Natural killer cell (primary cell): ENCODE measurements around the gene BPIFB1. TPM values are rescaled to one million over a fixed set of nuclear protein-coding genes. Genes with fewer than 3 reads are reported as not detected.

ENCODE experiments used
- ATAC-seq, 3 donors: fragments of 150-1000 bp in 2 of 3; fragments of 200-7000 bp in 1 of 3; cut with Tn5 transposase; 1 replicate in 1 of 3; 2 replicates in 2 of 3; pipeline ENCODE4 v1.10.0; 2021; ENCODE audit warnings: mild to moderate bottlenecking in 2 of 3, moderate library complexity in 2 of 3
- DNase-seq, 2 donors: peaks; one replicate each; pipeline versions ENCODE4 v3.0.0 to v3.0.0-alpha.2; 2013 to 2021; ENCODE audit warnings: mixed read lengths in 1 of 2
- H3K27ac ChIP-seq: one replicate; pipeline ENCODE4 v1.5.1; 2013; ENCODE audit warnings: mild to moderate bottlenecking, low read length
- H3K27me3 ChIP-seq: one replicate; pipeline ENCODE4 v1.6.1; 2013; ENCODE audit warnings: low read length; ENCODE audit not compliant: control insufficient read depth, insufficient read depth
- H3K36me3 ChIP-seq: one replicate; pipeline ENCODE4 v1.6.1; 2013; ENCODE audit warnings: low read length; ENCODE audit not compliant: control insufficient read depth, insufficient read depth
- H3K4me1 ChIP-seq: one replicate; pipeline ENCODE4 v1.6.1; 2013; ENCODE audit warnings: low read length; ENCODE audit not compliant: control insufficient read depth, insufficient read depth
- H3K4me3 ChIP-seq: one replicate; pipeline ENCODE4 v1.5.1; 2013; ENCODE audit warnings: low read length
- H3K9me3 ChIP-seq: one replicate; pipeline ENCODE4 v1.6.1; 2013; ENCODE audit warnings: low read length; ENCODE audit not compliant: control insufficient read depth, insufficient read depth
- H3K27ac Mint-ChIP-seq, 2 donors: one replicate each; pipeline ENCODE4 v1.8.0; 2022; ENCODE audit warnings: mild to moderate bottlenecking in 2 of 2, mixed read lengths in 2 of 2, moderate library complexity in 1 of 2
- H3K27me3 Mint-ChIP-seq, 2 donors: one replicate each; pipeline ENCODE4 v1.8.0; 2022; ENCODE audit warnings: low read depth in 2 of 2, mixed read lengths in 2 of 2
- H3K36me3 Mint-ChIP-seq: one replicate; pipeline ENCODE4 v1.8.0; 2022; ENCODE audit warnings: mixed read lengths
- H3K4me1 Mint-ChIP-seq, 2 donors: one replicate each; pipeline ENCODE4 v1.8.0; 2022; ENCODE audit warnings: mixed read lengths in 2 of 2
- H3K4me3 Mint-ChIP-seq: one replicate; pipeline ENCODE4 v1.8.0; 2022; ENCODE audit warnings: mild to moderate bottlenecking, moderate library complexity, mixed read lengths
- H3K9me3 Mint-ChIP-seq, 2 donors: one replicate each; pipeline ENCODE4 v1.8.0; 2022; ENCODE audit warnings: mixed read lengths in 2 of 2
- CTCF ChIP-seq: fragments of 200-600 bp; IDR thresholded peaks from one replicate; pipeline ENCODE4 v1.8.0; 2022; ENCODE audit warnings: antibody characterized with exemption
- WGBS: methylation state at CpG from one replicate; pipeline ENCODE4 v1.1.7; 2013; ENCODE audit warnings: missing lambda C conversion rate; ENCODE audit not compliant: insufficient coverage; 5-methylcytosine and 5-hydroxymethylcytosine counted together
- intact Hi-C: fragments of 100-400 bp; cut with micrococcal nuclease; formaldehyde crosslinking; loops from one replicate; pipeline ENCODE4 v1.14.2; 2022
- total RNA-seq, 4 donors: library from RNA; stranded (reverse); fragments of 120-200 nt in 1 of 4; gene quantifications; one replicate each; pipeline versions ENCODE4 v1.2.3 to v1.2.4, GENCODE V29; 2013 to 2022

BPIFB1 gene
- total RNA-seq, 3 donors from 2014 or later (not counting 1 experiment from before 2014, with no cell fraction given) = not detected

GRCh38 chr20:33299111-33299603 is 16.1 kb downstream of the BPIFB1 start:
- ATAC-seq = peak; percentile 78 to 96 (median 85)
- Mint-ChIP-seq H3K27me3 (peaks cover 14 to 16% of the 10 kb centered on the region in 2 donors), H3K36me3 (no peaks in the 10 kb centered on the region), H3K4me3 (no peak overlapping the region), H3K27ac (no peak overlapping the region), H3K9me3 (no peaks in the 10 kb centered on the region), H3K4me1 (peaks cover 0 to 5% of the 10 kb centered on the region in 2 donors)
- no peaks in the 10 kb centered on the region for H3K36me3 ChIP-seq
- H3K4me3 ChIP-seq = no peak overlapping the region
- peak; percentile 72 to 84 for DNase-seq
- WGBS = 21% methylated on average over 24 of the region's 24 CpGs
- peak; percentile 96 for TF ChIP-seq CTCF
- H3K9me3 ChIP-seq = no peaks in the 10 kb centered on the region
- no peaks in the 10 kb centered on the region for H3K27me3 ChIP-seq
- intact Hi-C loops = loop anchor here (1.0 to 5.0 kb wide), 2 partner anchors 397 to 507 kb away; no protein-coding TSS in a partner anchor
- H3K4me1 ChIP-seq = peaks cover 6% of the 10 kb centered on the region
- no peak overlapping the region for H3K27ac ChIP-seq

GRCh38 chr20:33301192-33301930 is 18.3 kb downstream of the BPIFB1 start:
- TF ChIP-seq CTCF = no peak
- no peak overlapping the region for H3K27ac ChIP-seq
- H3K4me3 Mint-ChIP-seq = no peak overlapping the region
- no peaks in the 10 kb centered on the region for H3K9me3 ChIP-seq
- ATAC-seq = no peak
- no peaks in the 10 kb centered on the region for H3K9me3 Mint-ChIP-seq
- peaks cover 6% of the 10 kb centered on the region for H3K4me1 ChIP-seq
- no peaks in the 10 kb centered on the region for H3K36me3 Mint-ChIP-seq
- WGBS = 80% methylated on average over 11 of the region's 11 CpGs
- H3K27me3 ChIP-seq = no peaks in the 10 kb centered on the region
- no peak overlapping the region for H3K27ac Mint-ChIP-seq
- no peaks in the 10 kb centered on the region for H3K36me3 ChIP-seq
- peaks cover 12 to 14% of the 10 kb centered on the region in 2 donors for H3K27me3 Mint-ChIP-seq
- no peak for DNase-seq
- intact Hi-C loops = no loop called here
- H3K4me3 ChIP-seq = no peak overlapping the region
- H3K4me1 Mint-ChIP-seq = peaks cover 0 to 5% of the 10 kb centered on the region in 2 donors

GRCh38 chr20:33303595-33303994 is 20.6 kb downstream of the BPIFB1 start:
- Histone ChIP-seq H3K27me3 (no peaks in the 10 kb centered on the region), H3K4me1 (peaks cover 6% of the 10 kb centered on the region), H3K27ac (no peak overlapping the region), H3K9me3 (no peaks in the 10 kb centered on the region), H3K36me3 (no peaks in the 10 kb centered on the region), H3K4me3 (no peak overlapping the region)
- Mint-ChIP-seq H3K36me3 (no peaks in the 10 kb centered on the region), H3K4me3 (no peak overlapping the region), H3K27me3 (peaks cover 2 to 3% of the 10 kb centered on the region in 2 donors), H3K9me3 (no peaks in the 10 kb centered on the region), H3K4me1 (peaks cover 0 to 5% of the 10 kb centered on the region in 2 donors), H3K27ac (no peak overlapping the region)
- no peak for DNase-seq
- TF ChIP-seq CTCF = no peak
- no peak for ATAC-seq
- intact Hi-C loops = no loop called here
- 94% methylated on average over 2 of the region's 6 CpGs for WGBS
